GM12878 (cell line): Measurements from ENCODE around the gene TEX36. TPM values are rescaled to one million over a fixed set of nuclear protein-coding genes. Genes with fewer than 3 reads are reported as not detected.

Experiments used
- ATAC-seq: fragments of 200-7000 bp; cut with Tn5 transposase; 3 replicates; pipeline ENCODE4 v1.9.1; 2020; ENCODE audit warnings: mild to moderate bottlenecking, moderate library complexity
- BruUV-seq: library from RNA; stranded (reverse); fragments of 400-500 nt; replicated peaks from 2 replicates; lab custom pipeline; 2021; lab: Mats Ljungman, UMichigan
- CTCF ChIA-PET: fragments of 300-600 bp; sonication (Branson Sonifier 250); formaldehyde crosslinking; extraction: SDS; loops from one replicate; lab custom pipeline; 2021; ENCODE audit warnings: inconsistent platforms; lab: Yijun Ruan, JAX
- POLR2A ChIA-PET: fragments of 350-600 bp; formaldehyde crosslinking; extraction: SDS; loops from one replicate; lab custom pipeline; 2021; ENCODE audit warnings: inconsistent platforms; lab: Charles Lee
- RAD21 ChIA-PET: fragments of 300-600 bp; sonication (Branson Sonifier 250); formaldehyde crosslinking; loops from one replicate; lab custom pipeline; 2023; ENCODE audit warnings: antibody characterized with exemption; ENCODE audit not compliant: unreplicated experiment; lab: Charles Lee
- SMC1A ChIA-PET: fragments of 300-600 bp; sonication (Branson Sonifier 250); formaldehyde crosslinking; loops from one replicate; lab custom pipeline; 2023; ENCODE audit not compliant: unreplicated experiment, uncharacterized antibody; lab: Charles Lee
- DNase-seq: peaks from one replicate; pipeline ENCODE4 v3.0.0-alpha.2; 2011; ENCODE audit warnings: low read depth, low spot score
- FAIRE-seq: peaks from 3 replicates; lab custom pipeline; 2011; peaks lifted over from hg19 to GRCh38; lab: Jason Lieb, UNC
- H2AFZ ChIP-seq: 2 replicates; pipeline ENCODE4 v1.6.0; 2011; ENCODE audit warnings: low read depth, low read length, control low read depth; ENCODE audit not compliant: control insufficient read depth
- H3K27ac ChIP-seq: 2 replicates; pipeline ENCODE4 v1.5.1; 2011; ENCODE audit warnings: control low read depth; ENCODE audit not compliant: control insufficient read depth, insufficient read depth
- H3K27me3 ChIP-seq, 2 experiments: replicated peaks in 1 of 2; 2 replicates each; pipeline versions ENCODE4 v1.6.0 to v1.6.1; 2011; ENCODE audit warnings: low read length in 1 of 2; ENCODE audit not compliant: control insufficient read depth in 2 of 2, insufficient read depth in 2 of 2
- H3K36me3 ChIP-seq, 2 experiments: 2 replicates each; pipeline ENCODE4 v1.5.1; 2011; ENCODE audit warnings: low read length in 1 of 2; ENCODE audit not compliant: control insufficient read depth in 2 of 2, insufficient read depth in 2 of 2
- H3K4me1 ChIP-seq: 2 replicates; pipeline ENCODE4 v1.6.1; 2011; ENCODE audit warnings: mild to moderate bottlenecking, low read length, moderate library complexity, mixed read lengths; ENCODE audit not compliant: control insufficient read depth, insufficient read depth
- H3K4me2 ChIP-seq: 2 replicates; pipeline ENCODE4 v1.6.0; 2011; ENCODE audit warnings: control low read depth; ENCODE audit not compliant: control insufficient read depth, insufficient read depth
- H3K4me3 ChIP-seq: fragments of 200-600 bp; sonication (generic); 2 replicates; pipeline ENCODE4 v1.5.1; 2016
- H3K79me2 ChIP-seq: 2 replicates; pipeline ENCODE4 v1.6.0; 2011; ENCODE audit warnings: low read length; ENCODE audit not compliant: control insufficient read depth, insufficient read depth
- H3K9ac ChIP-seq: 2 replicates; pipeline ENCODE4 v1.8.0; 2011; ENCODE audit warnings: low read length, control low read depth, mixed read lengths; ENCODE audit not compliant: control insufficient read depth, insufficient read depth
- H3K9me3 ChIP-seq: replicated peaks from 3 replicates; pipeline ENCODE4 v1.5.1; 2011; ENCODE audit warnings: mild to moderate bottlenecking, low read length; ENCODE audit not compliant: control insufficient read depth, insufficient read depth
- H4K20me1 ChIP-seq: 2 replicates; pipeline ENCODE4 v1.6.0; 2011; ENCODE audit not compliant: control insufficient read depth, insufficient read depth
- ATF7 ChIP-seq: fragments of 450-650 bp; IDR thresholded peaks from 2 replicates; pipeline ENCODE4 v1.6.1; 2016; ENCODE audit warnings: low read depth, mild to moderate bottlenecking
- BRCA1 ChIP-seq: IDR thresholded peaks from 2 replicates; pipeline ENCODE4 v1.6.1; 2011; ENCODE audit warnings: low read depth, low read length, improper control_type of control experiment
- CEBPB ChIP-seq, 2 experiments: fragments of 150-350 bp in 1 of 2; IDR thresholded peaks; 2 replicates each; pipeline ENCODE4 v1.6.1; 2012 to 2014; ENCODE audit warnings: low read depth in 2 of 2, low read length in 2 of 2, borderline replicate concordance in 1 of 2, inconsistent platforms in 1 of 2
- E2F4 ChIP-seq: IDR thresholded peaks from 2 replicates; pipeline ENCODE4 v1.6.1; 2012; ENCODE audit warnings: low read depth, low read length, improper control_type of control experiment
- EP300 ChIP-seq, 2 experiments: fragments of 150-350 bp in 1 of 2; IDR thresholded peaks; 2 replicates each; pipeline ENCODE4 v1.6.1; 2011 to 2012; ENCODE audit warnings: low read depth in 2 of 2, low read length in 2 of 2, borderline replicate concordance in 1 of 2, improper control_type of control experiment in 1 of 2, inconsistent platforms in 1 of 2; ENCODE audit not compliant: control insufficient read depth in 1 of 2
- GABPA ChIP-seq: IDR thresholded peaks from 2 replicates; pipeline ENCODE4 v1.6.1; 2014; ENCODE audit warnings: antibody characterized with exemption, low read depth, mild to moderate bottlenecking, inconsistent platforms
- IKZF1 ChIP-seq: fragments of 450-650 bp; conservative IDR thresholded peaks from 2 replicates; pipeline ENCODE4 v1.6.1; 2017; ENCODE audit warnings: antibody characterized with exemption, mild to moderate bottlenecking
- IKZF2 ChIP-seq, 2 experiments: fragments of 450-650 bp; IDR thresholded peaks; 2 replicates each; pipeline ENCODE4 v1.6.1; 2017; ENCODE audit warnings: mild to moderate bottlenecking in 2 of 2, moderate library complexity in 2 of 2
- MTA2 ChIP-seq: fragments of 450-650 bp; IDR thresholded peaks from 2 replicates; pipeline ENCODE4 v1.6.1; 2016; ENCODE audit warnings: low read depth, mild to moderate bottlenecking, moderate library complexity
- RELB ChIP-seq: fragments of 450-650 bp; IDR thresholded peaks from 2 replicates; pipeline ENCODE4 v1.6.1; 2017; ENCODE audit warnings: low read depth, mild to moderate bottlenecking, moderate library complexity
- REST ChIP-seq: IDR thresholded peaks from 2 replicates; pipeline ENCODE4 v1.6.1; 2012; ENCODE audit warnings: mild to moderate bottlenecking, low read depth, low read length
- SIN3A ChIP-seq: IDR thresholded peaks from 2 replicates; pipeline ENCODE4 v1.6.1; 2012; ENCODE audit warnings: low read depth, low read length, improper control_type of control experiment
- SMC3 ChIP-seq: IDR thresholded peaks from 2 replicates; pipeline ENCODE4 v1.6.1; 2011; ENCODE audit warnings: low read length, improper control_type of control experiment, borderline replicate concordance
- TARDBP ChIP-seq: IDR thresholded peaks from 2 replicates; pipeline ENCODE4 v1.6.1; 2016; ENCODE audit warnings: borderline replicate concordance
- TBL1XR1 ChIP-seq: IDR thresholded peaks from 2 replicates; pipeline ENCODE4 v1.6.1; 2012; ENCODE audit warnings: low read depth, low read length, improper control_type of control experiment
- TCF7 ChIP-seq: IDR thresholded peaks from 2 replicates; pipeline ENCODE4 v1.6.1; 2014; ENCODE audit warnings: antibody characterized with exemption, borderline replicate concordance
- USF2 ChIP-seq: IDR thresholded peaks from 2 replicates; pipeline ENCODE4 v1.6.1; 2011; ENCODE audit warnings: low read depth, low read length, improper control_type of control experiment, borderline replicate concordance
- WGBS: methylation state at CpG from one replicate; pipeline ENCODE4 v1.1.6; 2016; ENCODE audit warnings: low lambda C conversion rate; ENCODE audit not compliant: insufficient replicate concordance, insufficient coverage; ENCODE audit errors: missing lambda C conversion rate; 5-methylcytosine and 5-hydroxymethylcytosine counted together
- in situ Hi-C: fragments of 300-500 bp; cut with MboI; formaldehyde crosslinking; loops from 9 replicates; pipeline ENCODE4 v1.14.3; 2018; ENCODE audit warnings: mixed read lengths
- intact Hi-C: fragments of 100-400 bp; cut with micrococcal nuclease; formaldehyde crosslinking; loops from one replicate; pipeline ENCODE4 v1.14.2; 2022; ENCODE audit not compliant: unreplicated experiment
- polyA plus RNA-seq, 11 experiments: library from polyadenylated mRNA; depleted of rRNA in 4 of 11; unstranded in 6 of 11; stranded (reverse) in 5 of 11; fragments of >200 nt; fragmentation: Nextera tagmentation in 4 of 11; fragmentation: Illumina TruSeq in 1 of 11; extraction: Ambion mirVana in 4 of 11; extraction: Trizol in 1 of 11; gene quantifications; 1 replicate in 1 of 11; 2 replicates in 10 of 11; pipeline versions ENCODE4 v1.2.1 to v1.2.3, GENCODE V29; 2011 to 2016; ENCODE audit warnings: inconsistent platforms in 2 of 11, missing spikeins in 2 of 11, low read depth in 1 of 11
- total RNA-seq, 4 experiments: library from RNA; depleted of rRNA in 3 of 4; stranded (reverse); fragments of >200 nt in 3 of 4; fragmentation: Illumina TruSeq in 1 of 4; extraction: Trizol in 1 of 4; gene quantifications; 2 replicates each; pipeline versions ENCODE4 v1.2.1 to v1.2.3, GENCODE V29; 2013 to 2021

The TEX36 gene
- total and polyA plus RNA-seq, 10 of the 15 experiments (the other 5 are each of a cell fraction or from before 2014, with no cell fraction given): not detected

GRCh38 chr10:125708971-125709503, 26.1 kb upstream of the TEX36 start:
- ChIA-PET RAD21 (interaction anchor here (1.5 to 1.7 kb wide), 2 partner anchors 10 to 15 kb away, joined by 4 to 7 read pairs; partner anchors contain the start of gene EDRF1), CTCF (no interaction called here), SMC1A (interaction anchor here (1.2 to 1.4 kb wide), 4 partner anchors 12 to 22 kb away, joined by 3 to 5 read pairs (median 4); no protein-coding TSS in a partner anchor), POLR2A (no interaction called here)
- H4K20me1 ChIP-seq: no peaks in the 10 kb centered on the region; the same call in 1 of the 2 replicates
- no TSS peak for BruUV-seq
- in situ Hi-C loops: loop anchor here (10.0 kb wide), 1 partner anchor 336 kb away; no protein-coding TSS in a partner anchor
- FAIRE-seq: no peak
- H2AFZ ChIP-seq: no peak overlapping the region
- H3K27me3 ChIP-seq: no peaks in the 10 kb centered on the region
- H3K9me3 ChIP-seq: no peaks in the 10 kb centered on the region
- DNase-seq: peak; percentile 27
- no peak overlapping the region for H3K4me3 ChIP-seq
- intact Hi-C loops: no loop called here
- H3K36me3 ChIP-seq: no peaks in the 10 kb centered on the region
- H3K4me2 ChIP-seq: no peak overlapping the region
- peak; percentile 62 for ATAC-seq
- no peaks in the 10 kb centered on the region for H3K79me2 ChIP-seq
- WGBS: 10% methylated on average over 5 of the region's 5 CpGs
- no peaks in the 10 kb centered on the region for H3K4me1 ChIP-seq
- no peak overlapping the region for H3K9ac ChIP-seq
- no peak overlapping the region for H3K27ac ChIP-seq
- peak; percentile 53 for TF ChIP-seq RELB
- no peak for TF ChIP-seq E2F4
- TF ChIP-seq EP300 (IDR thresholded peaks at IDR 0.05; ENCODE audit: borderline replicate concordance in 1 of 2, control insufficient read depth in 1 of 2, low read depth in 2 of 2, low read length in 2 of 2): 0 out of 4 replicates have a peak, but pooled peaks of 1 of the 2 experiments have one; percentile 45
- TF ChIP-seq SMC3: no peak
- TF ChIP-seq BRCA1: no peak
- TF ChIP-seq USF2: no peak
- TF ChIP-seq IKZF2 (IDR thresholded peaks at IDR 0.05): peak; percentile 46; a peak in 2 of 4 replicates
- TF ChIP-seq GABPA: no peak
- no peak for TF ChIP-seq TCF7
- peak; percentile 47; the same call in 1 of the 2 replicates for TF ChIP-seq IKZF1
- no peak for TF ChIP-seq SIN3A
- no peak for TF ChIP-seq TARDBP
- no peak for TF ChIP-seq CEBPB (IDR thresholded peaks at IDR 0.05; ENCODE audit: borderline replicate concordance in 1 of 2, low read depth in 2 of 2, low read length in 2 of 2)
- no peak for TF ChIP-seq REST
- TF ChIP-seq MTA2: peak; percentile 86
- TF ChIP-seq TBL1XR1: no peak
- 0 out of 2 replicates have a peak, but pooled peaks have one; percentile 41 for TF ChIP-seq ATF7
